ENCODE data around the gene SIDT1. TPM values are rescaled to one million over a fixed set of nuclear protein-coding genes. Genes with fewer than 3 reads are reported as not detected.

SIDT1 gene
- total RNA-seq, 3 donors from 2014 or later (not counting 1 experiment from before 2014, with no cell fraction given): 86.9 to 136 (median 101) TPM

DNA sequence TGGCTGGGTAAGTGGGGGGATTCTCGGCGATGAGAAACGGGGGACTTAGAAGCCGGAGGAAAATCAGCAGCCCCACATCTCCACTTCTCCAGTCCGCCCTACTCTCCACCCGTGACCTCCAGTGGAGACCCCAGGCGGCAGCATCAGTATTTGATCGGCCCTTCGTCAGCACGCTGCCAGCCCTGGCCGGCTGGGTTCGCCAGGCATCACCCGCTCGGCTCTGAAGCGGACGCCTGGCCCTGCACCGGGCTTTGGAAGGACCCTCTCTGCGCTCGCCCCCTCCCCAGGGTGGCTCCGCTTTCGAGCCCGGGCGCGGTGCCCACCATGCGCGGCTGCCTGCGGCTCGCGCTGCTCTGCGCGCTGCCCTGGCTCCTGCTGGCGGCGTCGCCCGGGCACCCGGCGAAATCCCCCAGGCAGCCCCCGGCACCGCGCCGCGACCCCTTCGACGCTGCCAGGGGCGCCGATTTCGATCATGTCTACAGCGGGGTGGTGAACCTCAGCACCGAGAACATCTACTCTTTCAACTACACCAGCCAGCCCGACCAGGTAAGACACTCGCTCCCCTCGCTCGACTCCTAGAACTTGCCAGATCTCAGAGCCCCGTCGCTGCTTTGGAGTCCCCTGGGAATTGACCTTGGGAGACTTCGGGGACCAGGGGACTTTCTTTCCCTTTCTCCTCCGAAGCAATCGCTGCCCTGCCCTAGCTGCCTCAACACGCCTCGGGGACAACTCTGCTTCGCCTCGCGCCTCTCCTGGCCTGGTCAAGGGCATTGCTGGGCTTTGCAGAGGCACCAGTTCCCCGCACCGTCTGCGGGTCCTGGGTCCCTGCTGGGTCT is 561 bp downstream of the SIDT1 start:
- no peaks in the 10 kb centered on the region for H3K27me3 ChIP-seq (ENCODE audit: control insufficient read depth, insufficient read depth, low read length)
- DNase-seq (peak; percentile 42 to 74), ATAC-seq (peak; percentile 41 to 65 (median 61))
- H3K9me3 Mint-ChIP-seq: no peaks in the 10 kb centered on the region
- H3K4me3 Mint-ChIP-seq: peak overlapping the region; percentile 97
- peak overlapping the region; percentile 98 to 100 for H3K27ac Mint-ChIP-seq
- WGBS (ENCODE audit: insufficient coverage): under 1% methylated on average over 66 of the region's 66 CpGs
- H3K27ac ChIP-seq (ENCODE audit: low read length): peak overlapping the region; percentile 95
- peaks cover 4 to 5% of the 10 kb centered on the region in 2 donors for H3K27me3 Mint-ChIP-seq (ENCODE audit: low read depth in 2 of 2)
- H3K4me1 ChIP-seq (ENCODE audit: control insufficient read depth, insufficient read depth, low read length): peaks cover 37% of the 10 kb centered on the region
- no peaks in the 10 kb centered on the region for H3K36me3 Mint-ChIP-seq
- intact Hi-C loops (cut with micrococcal nuclease): loop anchor here (1.0 to 5.0 kb wide), 7 partner anchors 18 to 214 kb away; partner anchors contain the start of genes ATP6V1A, NAA50, SPICE1 and USF3
- TF ChIP-seq, protein P1, sequence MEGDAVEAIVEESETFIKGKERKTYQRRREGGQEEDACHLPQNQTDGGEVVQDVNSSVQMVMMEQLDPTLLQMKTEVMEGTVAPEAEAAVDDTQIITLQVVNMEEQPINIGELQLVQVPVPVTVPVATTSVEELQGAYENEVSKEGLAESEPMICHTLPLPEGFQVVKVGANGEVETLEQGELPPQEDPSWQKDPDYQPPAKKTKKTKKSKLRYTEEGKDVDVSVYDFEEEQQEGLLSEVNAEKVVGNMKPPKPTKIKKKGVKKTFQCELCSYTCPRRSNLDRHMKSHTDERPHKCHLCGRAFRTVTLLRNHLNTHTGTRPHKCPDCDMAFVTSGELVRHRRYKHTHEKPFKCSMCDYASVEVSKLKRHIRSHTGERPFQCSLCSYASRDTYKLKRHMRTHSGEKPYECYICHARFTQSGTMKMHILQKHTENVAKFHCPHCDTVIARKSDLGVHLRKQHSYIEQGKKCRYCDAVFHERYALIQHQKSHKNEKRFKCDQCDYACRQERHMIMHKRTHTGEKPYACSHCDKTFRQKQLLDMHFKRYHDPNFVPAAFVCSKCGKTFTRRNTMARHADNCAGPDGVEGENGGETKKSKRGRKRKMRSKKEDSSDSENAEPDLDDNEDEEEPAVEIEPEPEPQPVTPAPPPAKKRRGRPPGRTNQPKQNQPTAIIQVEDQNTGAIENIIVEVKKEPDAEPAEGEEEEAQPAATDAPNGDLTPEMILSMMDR (IDR thresholded peaks at IDR 0.05): no peak
- H3K4me3 ChIP-seq (ENCODE audit: low read length): peak overlapping the region; percentile 87
- H3K9me3 ChIP-seq (ENCODE audit: control insufficient read depth, insufficient read depth, low read length): no peaks in the 10 kb centered on the region
- no peaks in the 10 kb centered on the region for H3K36me3 ChIP-seq (ENCODE audit: control insufficient read depth, insufficient read depth, low read length)
- H3K4me1 Mint-ChIP-seq: peaks cover 59 to 63% of the 10 kb centered on the region in 2 donors

DNA sequence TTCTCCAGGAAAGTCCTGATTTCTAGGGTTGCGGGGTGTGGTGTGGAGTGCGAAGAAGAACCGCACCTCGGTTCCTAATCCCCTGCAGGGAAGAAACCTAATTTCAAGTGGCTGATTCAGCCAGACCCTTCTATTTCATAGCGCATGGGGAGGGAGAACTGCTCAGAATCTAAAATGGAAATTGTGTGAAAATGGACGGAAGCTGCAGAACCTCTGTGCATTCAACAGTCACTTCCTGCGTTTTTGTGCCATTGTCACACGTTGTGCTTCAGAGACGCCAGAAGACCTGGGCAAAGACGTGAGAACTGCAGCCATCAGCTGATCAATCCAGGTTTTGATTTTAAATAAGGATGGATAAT is 1.2 kb downstream of the SIDT1 start:
- intact Hi-C loops (cut with micrococcal nuclease): loop anchor here (1.0 to 5.0 kb wide), 6 partner anchors 20 to 214 kb away; partner anchors contain the start of genes ATP6V1A, NAA50 and USF3
- H3K9me3 ChIP-seq (ENCODE audit: control insufficient read depth, insufficient read depth, low read length): no peaks in the 10 kb centered on the region
- H3K27me3 Mint-ChIP-seq (ENCODE audit: low read depth in 2 of 2): no peaks in the 10 kb centered on the region
- H3K27me3 ChIP-seq (ENCODE audit: control insufficient read depth, insufficient read depth, low read length): no peaks in the 10 kb centered on the region
- peaks cover 65 to 69% of the 10 kb centered on the region in 2 donors for H3K4me1 Mint-ChIP-seq
- H3K27ac Mint-ChIP-seq: peak overlapping the region; percentile 98 to 100
- no peaks in the 10 kb centered on the region for H3K9me3 Mint-ChIP-seq
- H3K4me1 ChIP-seq (ENCODE audit: control insufficient read depth, insufficient read depth, low read length): peaks cover 37% of the 10 kb centered on the region
- WGBS (ENCODE audit: insufficient coverage): 0% methylated on average over 10 of the region's 10 CpGs
- H3K27ac ChIP-seq (ENCODE audit: low read length): peak overlapping the region; percentile 95
- TF ChIP-seq, protein P1 (IDR thresholded peaks at IDR 0.05): no peak
- H3K4me3 Mint-ChIP-seq: peak overlapping the region; percentile 97
- DNase-seq: peak; percentile 46 to 80
- H3K4me3 ChIP-seq (ENCODE audit: low read length): peak overlapping the region; percentile 87
- H3K36me3 Mint-ChIP-seq: no peaks in the 10 kb centered on the region
- ATAC-seq: peak; percentile 65 to 74 (median 67)
- peaks cover 4% of the 10 kb centered on the region for H3K36me3 ChIP-seq (ENCODE audit: control insufficient read depth, insufficient read depth, low read length)

- H3K9me3 ChIP-seq (ENCODE audit: control insufficient read depth, insufficient read depth, low read length): no peaks in the 10 kb centered on the region
- 59% methylated on average over 4 of the region's 4 CpGs for WGBS (ENCODE audit: insufficient coverage)
- no peaks in the 10 kb centered on the region for H3K27me3 ChIP-seq (ENCODE audit: control insufficient read depth, insufficient read depth, low read length)
- Mint-ChIP-seq H3K9me3 (no peaks in the 10 kb centered on the region), H3K4me1 (peaks cover 71 to 72% of the 10 kb centered on the region in 2 donors), H3K27me3 (ENCODE audit: low read depth in 2 of 2) (no peaks in the 10 kb centered on the region), H3K4me3 (peak overlapping the region; percentile 97), H3K27ac (peak overlapping the region; percentile 98 to 100), H3K36me3 (no peaks in the 10 kb centered on the region)
- DNase-seq: peak in 1 of 2 donors; percentile 67
- intact Hi-C loops (cut with micrococcal nuclease): loop anchor here (5.0 kb wide), 3 partner anchors 37 to 213 kb away; partner anchors contain the start of genes ATP6V1A and NAA50
- TF ChIP-seq, protein P1 (IDR thresholded peaks at IDR 0.05): no peak
- peak overlapping the region; percentile 95 for H3K27ac ChIP-seq (ENCODE audit: low read length)
- peak overlapping the region; percentile 87 for H3K4me3 ChIP-seq (ENCODE audit: low read length)
- peaks cover 4% of the 10 kb centered on the region for H3K36me3 ChIP-seq (ENCODE audit: control insufficient read depth, insufficient read depth, low read length)
- ATAC-seq: no peak
- H3K4me1 ChIP-seq (ENCODE audit: control insufficient read depth, insufficient read depth, low read length): peaks cover 37% of the 10 kb centered on the region
Measured at GRCh38 chr3:113534365-113534764, 2.0 kb downstream of the SIDT1 start.
